Endothelial cell (in vitro differentiated cells): ENCODE measurements around the gene PTPN14. TPM values are rescaled to one million over a fixed set of nuclear protein-coding genes. Genes with fewer than 3 reads are reported as not detected.
A peak's percentile ranks its signal among the peaks of the same experiment; 100 is the strongest.

ENCODE experiments used
- DNase-seq: peaks from one replicate; pipeline ENCODE4 v3.0.0; 2021; ENCODE audit warnings: low spot score
- H3K27ac Mint-ChIP-seq: one replicate; pipeline ENCODE4 v1.8.0; 2021; ENCODE audit warnings: mixed read lengths, inconsistent platforms; ENCODE audit not compliant: unreplicated experiment
- H3K27me3 Mint-ChIP-seq: one replicate; pipeline ENCODE4 v1.8.0; 2021; ENCODE audit warnings: mild to moderate bottlenecking, moderate library complexity, mixed read lengths, inconsistent platforms; ENCODE audit not compliant: unreplicated experiment
- H3K36me3 Mint-ChIP-seq: one replicate; pipeline ENCODE4 v1.8.0; 2021; ENCODE audit warnings: mild to moderate bottlenecking, low read depth, mixed read lengths, inconsistent platforms; ENCODE audit not compliant: unreplicated experiment
- H3K4me1 Mint-ChIP-seq: one replicate; pipeline ENCODE4 v1.8.0; 2021; ENCODE audit warnings: mild to moderate bottlenecking, mixed read lengths, inconsistent platforms; ENCODE audit not compliant: unreplicated experiment
- H3K4me3 Mint-ChIP-seq: one replicate; pipeline ENCODE4 v1.8.0; 2021; ENCODE audit warnings: mild to moderate bottlenecking, mixed read lengths, inconsistent platforms; ENCODE audit not compliant: unreplicated experiment
- H3K9me3 Mint-ChIP-seq: one replicate; pipeline ENCODE4 v1.8.0; 2021; ENCODE audit warnings: mixed read lengths, inconsistent platforms; ENCODE audit not compliant: unreplicated experiment
- total RNA-seq: library from RNA; stranded (reverse); fragmentation: NEBNext Ultra II Directional; extraction: Animal tissue kit (Norgen Biotek cat#: 25700); gene quantifications from one replicate; pipeline ENCODE4 v1.2.1, GENCODE V29; 2021; ENCODE audit not compliant: unreplicated experiment
- TF ChIP-seq, protein P1 (sequence below): fragments of 200-600 bp; sonication (generic); IDR thresholded peaks from one replicate; pipeline ENCODE4 v1.5.0; 2021; ENCODE audit warnings: antibody characterized with exemption; ENCODE audit not compliant: unreplicated experiment

The PTPN14 gene
- total RNA-seq, 1 donor from 2014 or later = 46.3 TPM

DNA sequence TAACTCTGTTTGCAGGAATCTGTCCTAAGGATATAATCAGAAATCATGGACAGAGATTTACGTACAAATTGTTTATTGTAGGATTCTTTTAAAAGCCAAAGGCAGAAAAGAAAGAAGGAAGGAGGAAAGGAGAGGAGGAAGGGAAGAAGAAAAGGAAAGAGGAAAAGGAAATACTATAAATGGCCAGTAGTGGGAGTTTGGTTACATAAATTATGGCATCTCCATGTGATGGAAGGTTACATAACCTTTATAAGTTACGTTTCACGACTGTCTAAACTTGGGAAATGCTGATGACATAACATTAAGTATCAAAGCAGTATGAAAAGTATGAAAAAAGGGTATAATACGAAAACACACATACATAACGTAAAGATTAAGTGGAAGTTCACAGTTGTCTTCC is 231.5 kb downstream of the PTPN14 start:
- Mint-ChIP-seq H3K4me3 (no peak overlapping the region), H3K4me1 (peaks cover 19% of the 10 kb centered on the region), H3K36me3 (peaks cover 21% of the 10 kb centered on the region), H3K27me3 (peaks cover 1% of the 10 kb centered on the region), H3K27ac (no peak overlapping the region), H3K9me3 (no peaks in the 10 kb centered on the region)
- DNase-seq = no peak
- TF ChIP-seq, protein P1, sequence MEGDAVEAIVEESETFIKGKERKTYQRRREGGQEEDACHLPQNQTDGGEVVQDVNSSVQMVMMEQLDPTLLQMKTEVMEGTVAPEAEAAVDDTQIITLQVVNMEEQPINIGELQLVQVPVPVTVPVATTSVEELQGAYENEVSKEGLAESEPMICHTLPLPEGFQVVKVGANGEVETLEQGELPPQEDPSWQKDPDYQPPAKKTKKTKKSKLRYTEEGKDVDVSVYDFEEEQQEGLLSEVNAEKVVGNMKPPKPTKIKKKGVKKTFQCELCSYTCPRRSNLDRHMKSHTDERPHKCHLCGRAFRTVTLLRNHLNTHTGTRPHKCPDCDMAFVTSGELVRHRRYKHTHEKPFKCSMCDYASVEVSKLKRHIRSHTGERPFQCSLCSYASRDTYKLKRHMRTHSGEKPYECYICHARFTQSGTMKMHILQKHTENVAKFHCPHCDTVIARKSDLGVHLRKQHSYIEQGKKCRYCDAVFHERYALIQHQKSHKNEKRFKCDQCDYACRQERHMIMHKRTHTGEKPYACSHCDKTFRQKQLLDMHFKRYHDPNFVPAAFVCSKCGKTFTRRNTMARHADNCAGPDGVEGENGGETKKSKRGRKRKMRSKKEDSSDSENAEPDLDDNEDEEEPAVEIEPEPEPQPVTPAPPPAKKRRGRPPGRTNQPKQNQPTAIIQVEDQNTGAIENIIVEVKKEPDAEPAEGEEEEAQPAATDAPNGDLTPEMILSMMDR = peak; percentile 37

DNA sequence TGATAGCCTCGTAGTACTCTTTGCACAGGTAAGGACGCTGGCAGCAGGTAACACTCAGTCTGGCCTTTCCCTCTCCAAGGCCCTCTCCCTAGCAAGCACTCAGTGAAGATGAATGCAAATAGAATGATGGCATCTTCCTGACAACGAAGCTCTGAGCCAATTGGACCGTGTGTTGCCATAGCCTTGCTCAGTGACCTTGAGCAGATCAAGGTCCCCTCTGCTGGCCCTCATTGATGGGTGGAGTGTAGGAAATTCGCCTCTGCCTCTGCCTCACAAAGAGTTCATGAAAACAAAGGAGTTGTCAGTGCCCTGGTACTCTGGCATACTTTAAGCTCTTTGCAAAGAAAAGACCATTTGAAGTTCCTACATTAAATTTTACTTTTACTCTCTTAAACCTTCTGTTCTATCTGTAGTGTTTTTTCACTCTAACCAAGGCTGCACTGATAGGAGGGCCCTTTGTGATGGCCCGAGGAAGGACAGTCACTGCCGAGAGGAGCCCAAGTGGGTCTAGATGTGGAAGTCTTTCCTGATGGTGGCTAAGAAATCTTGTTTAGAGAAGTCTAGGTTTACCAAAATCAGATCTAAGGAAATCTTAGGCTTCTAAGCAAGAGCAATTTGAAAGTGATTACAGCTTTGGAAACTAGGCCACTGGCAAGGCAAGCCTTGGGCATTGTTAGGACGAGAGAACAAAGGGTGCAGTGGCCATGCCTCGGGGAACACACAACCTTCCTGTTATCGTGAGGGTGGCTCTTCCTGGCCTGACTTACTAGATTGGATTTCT is 232.3 kb downstream of the PTPN14 start:
- Mint-ChIP-seq H3K36me3 (peaks cover 21% of the 10 kb centered on the region), H3K4me1 (peaks cover 19% of the 10 kb centered on the region), H3K27me3 (peaks cover 1% of the 10 kb centered on the region), H3K4me3 (no peak overlapping the region), H3K9me3 (no peaks in the 10 kb centered on the region), H3K27ac (no peak overlapping the region)
- TF ChIP-seq, protein P1 = no peak
- no peak for DNase-seq

DNA sequence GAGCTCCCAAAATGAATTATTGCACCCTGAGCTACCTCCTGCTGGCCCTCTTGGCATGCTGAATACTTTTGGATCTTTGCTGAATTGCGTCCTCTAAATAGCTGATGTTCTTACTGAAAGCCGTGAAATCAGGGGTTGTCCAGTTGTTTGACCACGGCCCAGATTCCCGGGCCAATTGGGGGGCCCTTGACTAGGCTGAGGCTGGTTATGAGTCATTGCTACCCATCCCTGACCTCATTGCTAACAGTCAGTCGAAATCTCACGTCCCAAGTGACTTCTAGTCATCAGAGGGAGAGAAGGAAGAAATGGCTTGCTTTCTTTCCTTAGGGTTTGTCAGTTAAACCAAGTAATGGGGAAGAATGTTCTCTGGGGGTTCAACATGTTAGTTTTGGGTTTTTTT is 233.0 kb downstream of the PTPN14 start:
- Mint-ChIP-seq H3K4me3 (no peak overlapping the region), H3K27me3 (peaks cover 1% of the 10 kb centered on the region), H3K9me3 (no peaks in the 10 kb centered on the region), H3K4me1 (peaks cover 19% of the 10 kb centered on the region), H3K27ac (peak overlapping the region; percentile 25), H3K36me3 (peaks cover 24% of the 10 kb centered on the region)
- TF ChIP-seq, protein P1 = no peak
- no peak for DNase-seq

DNA sequence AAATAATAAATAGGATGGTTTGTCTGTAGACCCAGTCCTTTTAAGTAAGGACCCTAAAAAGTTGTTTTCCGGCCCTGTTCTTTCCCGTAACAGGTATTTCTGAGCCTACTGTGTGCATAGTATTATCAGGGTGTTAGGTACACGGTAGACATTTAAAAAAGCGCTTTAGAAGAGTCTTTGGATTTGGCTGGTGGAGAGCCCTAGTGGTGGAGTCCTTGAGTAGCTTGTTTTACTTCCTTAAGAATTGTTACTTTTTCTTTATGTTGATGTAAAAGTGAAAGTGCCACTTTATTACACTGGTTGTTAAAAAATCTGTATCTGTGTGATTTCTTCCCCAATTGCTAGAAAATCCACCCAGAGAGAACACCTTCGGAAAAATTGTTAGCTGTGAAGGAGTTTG is 233.7 kb downstream of the PTPN14 start:
- H3K36me3 Mint-ChIP-seq = peaks cover 25% of the 10 kb centered on the region
- H3K4me3 Mint-ChIP-seq = no peak overlapping the region
- H3K4me1 Mint-ChIP-seq = peaks cover 19% of the 10 kb centered on the region
- DNase-seq = no peak
- no peak overlapping the region for H3K27ac Mint-ChIP-seq
- H3K27me3 Mint-ChIP-seq = peaks cover 1% of the 10 kb centered on the region
- TF ChIP-seq, protein P1 = no peak
- H3K9me3 Mint-ChIP-seq = no peaks in the 10 kb centered on the region

DNA sequence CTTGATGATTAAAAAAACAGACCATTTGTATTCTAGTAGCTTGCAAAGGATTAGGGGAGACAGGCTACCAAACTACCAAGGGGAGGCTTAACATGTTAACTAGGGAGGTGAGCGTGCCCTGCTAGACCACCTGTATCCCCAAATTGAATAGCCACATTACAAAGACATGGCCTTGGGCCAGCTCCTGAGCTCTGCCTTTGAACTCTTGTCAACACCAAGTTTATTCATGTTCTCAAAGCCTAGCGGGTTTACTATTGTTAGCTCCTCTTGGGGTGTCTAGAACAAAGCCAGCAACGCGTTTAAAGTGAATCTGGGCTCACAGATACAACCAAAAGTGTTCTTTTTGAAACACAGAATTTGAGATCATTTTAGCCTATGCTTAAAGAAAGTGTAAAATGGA is 234.1 kb downstream of the PTPN14 start:
- peaks cover 3% of the 10 kb centered on the region for H3K27me3 Mint-ChIP-seq

More for the DNA sequence above, 234.1 kb downstream of the PTPN14 start:
- TF ChIP-seq, protein P1 = no peak
- H3K9me3 Mint-ChIP-seq = no peaks in the 10 kb centered on the region
- peaks cover 25% of the 10 kb centered on the region for H3K36me3 Mint-ChIP-seq
- H3K4me3 Mint-ChIP-seq = no peak overlapping the region
- DNase-seq = no peak
- H3K27ac Mint-ChIP-seq = no peak overlapping the region
- peaks cover 19% of the 10 kb centered on the region for H3K4me1 Mint-ChIP-seq
